GM18909 (cell line): ENCODE measurements around the gene FANCC.
A peak's percentile ranks its signal among the peaks of the same experiment; 100 is the strongest.
"Not testable (repeated sequence)": the region's sequence is repeated elsewhere in the genome, so short reads cannot be mapped to it uniquely, and the experiment has no call there.

ENCODE experiments used
- ATAC-seq: cut with Tn5 transposase; IDR thresholded peaks from one replicate; pipeline ENCODE4 v1.9.1; 2021; ENCODE audit warnings: mild to moderate bottlenecking; ENCODE audit not compliant: unreplicated experiment, poor library complexity

The FANCC gene

DNA sequence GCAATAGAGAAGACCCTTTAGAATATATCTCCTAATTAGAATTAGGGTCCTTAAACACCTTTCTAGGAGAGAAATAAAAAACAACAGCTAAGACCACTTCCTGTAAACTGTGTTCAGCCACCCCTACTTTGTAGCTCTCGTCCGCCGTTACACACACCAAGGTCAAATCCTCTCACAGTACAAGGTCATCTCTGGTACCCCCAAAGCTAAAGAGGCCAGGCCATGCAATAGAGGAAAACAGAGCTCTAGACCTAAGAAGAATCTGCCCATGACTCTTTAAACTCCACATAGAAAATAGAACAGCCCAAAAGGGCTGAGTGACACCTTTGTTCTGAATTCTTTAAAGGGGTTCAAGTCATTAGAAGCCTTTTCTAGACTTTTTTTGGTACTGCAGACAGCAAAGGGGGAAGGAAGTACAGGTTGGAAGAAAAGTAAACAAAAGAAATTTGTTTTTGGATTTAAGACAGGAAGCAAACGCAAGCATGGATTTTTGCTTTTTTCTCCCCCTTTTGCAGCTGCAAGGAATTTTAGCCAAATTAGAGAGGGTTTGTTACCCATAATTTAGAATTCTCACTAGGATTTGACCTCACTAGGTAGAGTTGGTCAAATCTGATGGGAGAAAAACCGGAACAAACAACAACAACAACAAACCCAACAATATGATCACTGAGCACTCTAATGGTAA, 13.4 kb upstream of the FANCC start:
- no peak for ATAC-seq

DNA sequence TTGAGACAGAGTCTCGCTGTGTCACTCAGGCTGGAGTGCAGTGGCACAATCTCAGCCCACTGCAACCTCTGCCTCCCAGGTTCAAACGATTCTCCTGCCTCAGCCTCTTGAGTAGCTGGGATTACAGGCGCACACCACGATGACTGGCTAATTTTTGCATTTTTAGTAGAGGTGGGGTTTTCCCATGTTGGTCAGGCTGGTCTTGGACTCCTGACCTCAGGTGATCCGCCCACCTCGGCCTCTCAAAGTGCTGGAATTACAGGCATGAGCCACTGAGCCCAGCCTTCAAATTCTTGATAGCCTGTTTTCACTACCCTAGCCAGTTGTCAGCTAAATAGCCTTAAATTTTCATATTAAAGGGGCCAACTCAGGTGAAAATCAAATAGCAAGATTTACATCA, 11.6 kb upstream of the FANCC start:
- not testable (repeated sequence) for ATAC-seq

DNA sequence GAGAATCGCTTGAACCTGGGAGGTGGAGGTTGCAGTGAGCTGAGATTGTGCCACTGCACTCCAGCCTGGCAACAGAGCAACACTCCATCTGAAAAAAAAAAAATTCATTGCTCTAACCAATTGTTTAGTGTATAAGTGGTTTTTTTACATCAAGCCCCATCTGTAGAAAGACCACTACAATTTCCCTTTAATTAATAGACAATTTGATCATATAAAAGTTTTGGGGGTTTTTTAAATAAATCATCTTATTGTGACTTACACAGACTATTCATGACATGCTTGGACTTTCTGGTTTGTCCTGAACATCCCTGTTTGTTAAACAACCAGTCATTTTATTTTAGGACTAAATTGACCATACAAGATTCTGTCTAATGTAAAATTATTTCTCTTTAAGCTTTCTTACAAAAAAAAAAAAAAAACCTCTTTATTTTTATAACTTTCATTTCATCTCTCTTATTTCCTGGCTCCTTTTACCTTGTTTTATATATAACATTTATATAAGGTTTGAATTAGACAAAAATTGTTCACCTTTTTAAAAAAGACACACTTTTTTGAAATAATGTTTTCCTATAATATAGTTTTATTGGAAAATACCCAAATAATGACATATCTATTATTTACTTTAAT, 9.8 kb upstream of the FANCC start:
- ATAC-seq = no peak

DNA sequence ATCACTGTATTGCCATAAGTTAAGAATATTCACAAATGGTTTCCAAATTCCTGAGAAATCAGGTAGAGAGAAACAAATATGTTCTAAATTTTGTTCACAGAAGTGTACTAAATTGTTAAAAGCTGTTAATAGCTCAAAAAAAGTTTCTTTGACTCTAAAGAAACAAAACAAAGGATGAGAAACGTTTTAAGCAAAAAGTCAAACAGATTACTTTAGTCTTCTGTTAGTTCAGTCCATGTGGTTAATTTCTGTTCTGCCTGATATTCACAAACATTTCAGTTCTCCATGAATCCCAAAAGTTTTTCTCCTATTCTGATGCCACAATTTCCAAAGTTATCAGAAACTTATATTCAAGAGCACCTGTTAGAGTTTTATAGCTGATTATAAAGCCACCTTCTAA, 7.7 kb upstream of the FANCC start:
- ATAC-seq = no peak

DNA sequence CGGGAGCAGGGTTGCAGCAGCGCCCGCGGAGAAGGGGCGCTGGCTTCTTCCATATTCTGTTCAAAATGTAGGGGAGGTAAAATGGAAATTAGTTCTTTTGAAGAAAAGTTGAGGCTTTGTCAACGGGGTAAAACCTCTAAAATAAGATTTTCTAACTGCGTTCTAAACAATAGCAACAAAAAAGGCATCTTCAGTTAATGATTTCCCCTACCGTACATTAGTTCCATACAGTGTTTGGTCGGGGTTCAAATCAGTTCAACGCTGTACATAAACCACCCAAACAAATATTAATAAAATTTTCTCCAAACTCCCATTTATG, 343 bp upstream of the FANCC start:
- ATAC-seq = no peak

DNA sequence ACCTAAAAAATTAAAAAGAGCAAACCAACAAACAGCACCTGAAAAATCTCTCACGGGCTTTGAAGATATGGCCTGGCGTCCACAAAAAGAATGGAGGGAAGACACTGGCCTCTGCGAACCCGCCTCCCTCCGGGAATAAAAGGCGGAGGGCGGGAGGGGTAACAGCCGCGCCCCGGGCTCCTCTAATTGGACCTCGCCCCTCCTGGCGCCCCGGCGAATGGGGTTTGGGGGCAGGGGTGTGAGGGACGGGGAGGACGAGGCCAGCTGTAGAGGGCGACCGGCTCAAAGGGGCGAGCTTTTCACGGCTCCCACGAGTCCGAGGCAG, 753 bp downstream of the FANCC start:
- peak; percentile 68 for ATAC-seq

DNA sequence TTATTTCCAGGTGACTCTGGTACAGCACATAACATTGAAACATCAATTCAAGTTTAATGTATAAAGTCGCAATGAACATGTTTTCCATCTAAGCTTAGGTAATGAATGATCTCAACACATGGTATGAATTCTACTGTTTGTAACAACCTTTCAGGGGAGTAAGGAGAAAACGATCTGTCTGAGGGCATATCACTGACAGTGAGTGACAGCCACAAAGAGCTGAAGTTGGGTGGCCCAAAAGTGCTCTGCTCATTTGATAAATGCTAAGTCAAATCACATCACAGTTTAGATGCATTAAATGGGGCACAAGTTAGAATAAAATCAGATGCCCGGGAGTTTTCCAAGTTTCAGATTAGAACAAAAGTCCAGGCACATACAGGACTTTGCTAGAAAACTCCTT, 1.2 kb downstream of the FANCC start:
- no peak for ATAC-seq

- ATAC-seq = no peak
These were observed 2.3 kb downstream of the FANCC start for GRCh38 chr9:95315108-95315746.

- ATAC-seq = no peak
These were observed 4.5 kb downstream of the FANCC start for GRCh38 chr9:95313010-95313498.

GRCh38 chr9:95311961-95312360, 5.5 kb downstream of the FANCC start:
- no peak for ATAC-seq

- no peak for ATAC-seq
These were observed 10.0 kb downstream of the FANCC start for GRCh38 chr9:95307538-95307937.

- no peak for ATAC-seq
These were observed 10.7 kb downstream of the FANCC start for GRCh38 chr9:95306819-95307218.

DNA sequence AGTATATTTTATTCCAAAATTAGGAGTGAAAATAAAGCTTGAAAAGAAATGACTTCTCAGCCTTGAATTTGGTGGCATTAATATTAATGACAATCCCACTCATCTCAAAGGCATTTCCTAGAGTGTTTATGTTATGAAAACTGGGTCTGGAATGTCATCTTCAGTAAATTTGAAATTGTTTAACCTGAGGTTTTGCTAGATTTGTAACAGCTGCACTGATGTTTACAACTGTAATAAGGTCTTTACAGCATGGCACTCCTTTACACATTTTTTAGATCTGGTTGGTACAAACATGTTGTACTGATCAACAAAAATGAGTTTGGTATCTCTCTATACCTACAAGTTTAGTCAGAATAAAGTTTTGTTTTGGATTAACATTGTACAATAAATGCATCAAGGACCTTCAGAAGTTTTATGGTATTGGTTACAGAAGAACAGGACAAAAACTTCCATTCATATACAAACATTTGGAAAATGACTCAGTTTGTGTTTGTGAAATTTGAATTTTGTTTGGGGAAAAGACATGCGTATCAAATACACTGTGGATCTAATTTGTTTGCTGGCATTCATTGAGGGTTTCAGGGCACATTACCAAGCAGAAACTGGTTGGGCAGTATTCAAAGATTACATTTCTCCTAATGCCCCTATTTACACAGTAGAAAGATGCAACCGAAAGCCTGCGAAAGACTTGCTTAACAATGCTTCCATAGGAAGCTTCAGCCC, 11.6 kb downstream of the FANCC start:
- no peak for ATAC-seq

DNA sequence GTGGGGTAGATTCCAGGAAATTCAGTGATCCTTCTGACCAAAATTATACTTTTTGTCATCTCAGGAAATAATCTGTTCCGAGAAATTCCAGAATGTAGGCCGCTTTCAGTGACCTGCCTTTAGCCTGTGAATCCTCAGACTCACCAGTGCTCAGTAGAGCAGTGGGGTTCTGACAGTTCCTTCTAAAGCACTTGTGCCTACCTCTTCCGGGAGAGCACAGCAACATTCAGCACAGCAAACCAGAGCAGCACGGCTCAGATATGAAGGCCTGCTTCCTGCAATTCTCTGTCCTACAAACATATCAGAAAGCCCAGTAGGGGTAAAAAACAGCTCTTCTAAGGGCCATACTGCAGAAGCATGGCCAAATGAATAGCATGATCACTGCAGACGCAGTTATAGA, 15.0 kb downstream of the FANCC start:
- no peak for ATAC-seq

- ATAC-seq = no peak
These were observed 19.7 kb downstream of the FANCC start for GRCh38 chr9:95297760-95298159.

- ATAC-seq = no peak
These were observed 20.2 kb downstream of the FANCC start for GRCh38 chr9:95297316-95297715.

DNA sequence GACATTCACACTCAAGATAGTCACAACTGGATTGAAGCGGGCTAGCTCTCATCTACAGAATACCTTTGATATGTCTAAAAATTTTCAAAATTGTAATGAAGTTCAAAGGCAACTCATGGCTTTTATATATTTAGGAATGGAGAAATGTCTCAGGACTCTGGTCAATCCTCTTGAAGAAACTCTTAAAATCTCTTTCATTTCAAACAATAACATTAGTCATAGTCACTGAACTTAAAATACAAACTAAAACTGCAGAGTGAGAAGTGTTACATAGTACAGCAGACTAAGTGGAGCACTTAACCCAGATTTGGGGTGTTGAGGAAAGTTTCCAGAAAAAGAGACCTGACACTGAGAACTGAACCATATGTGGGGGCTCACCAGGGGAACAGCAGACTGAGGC, 20.7 kb downstream of the FANCC start:
- ATAC-seq = no peak

GRCh38 chr9:95293296-95293695, 24.2 kb downstream of the FANCC start:
- ATAC-seq = not testable (repeated sequence)

- ATAC-seq = no peak
These were observed 25.3 kb downstream of the FANCC start for GRCh38 chr9:95292226-95292625.

GRCh38 chr9:95286151-95286550, 31.4 kb downstream of the FANCC start:
- no peak for ATAC-seq

DNA sequence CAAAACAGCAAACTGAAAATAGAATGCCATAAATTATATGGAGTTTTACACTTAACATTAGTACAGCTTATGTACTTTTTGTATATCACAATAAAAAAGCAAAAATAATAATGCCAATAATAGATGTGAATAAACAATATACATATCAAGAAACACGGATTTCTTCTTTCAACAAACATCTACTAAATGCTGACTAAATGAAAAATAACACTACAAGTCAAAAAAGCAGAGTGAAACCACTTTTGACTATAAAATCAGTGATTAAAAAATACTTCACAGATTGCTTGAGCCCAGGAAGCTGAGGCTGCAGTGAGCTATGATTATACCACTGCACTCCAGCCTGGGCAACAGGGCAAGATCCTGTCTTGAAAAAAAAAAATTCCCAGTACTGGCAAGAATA, 32.2 kb downstream of the FANCC start:
- no peak for ATAC-seq
